Measurements from ENCODE around the gene GNAI2. TPM values are rescaled to one million over a fixed set of nuclear protein-coding genes. Genes with fewer than 3 reads are reported as not detected.
"Not testable (repeated sequence)": the region's sequence is repeated elsewhere in the genome, so short reads cannot be mapped to it uniquely, and the experiment has no call there.

Gene GNAI2
- polyA plus RNA-seq, 4 donors = 23.9 to 117 (median 81.9) TPM

DNA sequence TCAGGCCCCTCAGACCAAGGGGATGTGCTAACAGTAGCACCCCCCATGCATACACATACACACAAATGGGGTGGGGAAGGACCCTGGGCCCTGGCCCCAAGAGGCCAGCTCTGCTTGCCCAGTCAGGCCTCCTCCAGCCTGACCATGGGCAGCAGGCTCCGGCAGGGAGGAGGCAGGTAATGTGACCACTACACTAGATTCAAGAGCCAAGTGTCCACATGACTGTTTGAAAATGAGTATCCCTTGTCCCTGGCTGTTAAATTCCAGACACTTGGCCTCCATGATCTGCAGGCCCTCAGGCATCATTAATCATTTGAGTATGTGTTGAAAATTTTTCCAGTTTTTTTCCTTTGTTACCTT, 13.9 kb upstream of the GNAI2 start:
- Histone ChIP-seq H3K36me3 (ENCODE audit: control insufficient read depth in 3 of 3, insufficient read depth in 2 of 3, low read depth in 1 of 3, low read length in 3 of 3) (peaks cover 0 to 5% (median 0%) of the 10 kb centered on the region in 3 donors), H3K4me3 (ENCODE audit: low read depth in 1 of 3, low read length in 3 of 3) (no peak overlapping the region), H3K9me3 (ENCODE audit: control insufficient read depth in 2 of 2, insufficient read depth in 1 of 2, low read depth in 1 of 2, low read length in 1 of 2) (no peaks in the 10 kb centered on the region), H3K27me3 (ENCODE audit: control insufficient read depth in 3 of 3, insufficient read depth in 3 of 3, low read length in 3 of 3) (peaks cover 0 to 14% (median 0%) of the 10 kb centered on the region in 3 donors), H3K4me1 (ENCODE audit: control insufficient read depth in 3 of 3, insufficient read depth in 2 of 3, low read depth in 1 of 3, low read length in 2 of 3) (peaks cover 0 to 32% (median 0%) of the 10 kb centered on the region in 3 donors), H3K27ac (ENCODE audit: low read depth in 1 of 3, low read length in 2 of 3) (no peak overlapping the region)
- DNase-seq = no peak
- WGBS, 3 donors = 75 to 88% (median 88%) methylated on average over 1 of the region's 1 CpG
- FAIRE-seq = no peak

DNA sequence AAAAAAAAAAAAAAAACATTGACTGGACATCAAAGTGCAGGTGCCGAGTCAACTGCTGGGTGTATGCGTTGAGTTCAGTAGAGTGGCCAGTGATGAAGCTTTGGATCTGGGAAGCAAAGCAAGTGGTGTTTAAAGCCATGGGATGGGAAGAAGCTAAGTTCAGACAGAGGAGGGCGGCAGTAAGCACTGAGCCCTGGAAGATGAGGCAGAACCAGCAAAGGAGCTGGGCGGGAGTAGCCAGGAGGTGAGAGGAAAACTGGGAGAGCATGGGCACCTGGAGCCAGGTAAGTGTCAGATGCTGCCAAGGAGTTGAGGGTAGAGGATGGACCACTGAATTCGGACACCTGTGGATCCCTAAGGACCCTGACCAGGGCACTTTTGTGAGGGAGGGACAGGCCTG, 11.4 kb upstream of the GNAI2 start:
- Histone ChIP-seq H3K27me3 (ENCODE audit: control insufficient read depth in 3 of 3, insufficient read depth in 3 of 3, low read length in 3 of 3) (peaks cover 0 to 14% (median 0%) of the 10 kb centered on the region in 3 donors), H3K36me3 (ENCODE audit: control insufficient read depth in 3 of 3, insufficient read depth in 2 of 3, low read depth in 1 of 3, low read length in 3 of 3) (peaks cover 0 to 5% (median 0%) of the 10 kb centered on the region in 3 donors), H3K9me3 (ENCODE audit: control insufficient read depth in 2 of 2, insufficient read depth in 1 of 2, low read depth in 1 of 2, low read length in 1 of 2) (no peaks in the 10 kb centered on the region), H3K27ac (ENCODE audit: low read depth in 1 of 3, low read length in 2 of 3) (no peak overlapping the region), H3K4me1 (ENCODE audit: control insufficient read depth in 3 of 3, insufficient read depth in 2 of 3, low read depth in 1 of 3, low read length in 2 of 3) (peaks cover 0 to 37% (median 0%) of the 10 kb centered on the region in 3 donors), H3K4me3 (ENCODE audit: low read depth in 1 of 3, low read length in 3 of 3) (no peak overlapping the region)
- 69 to 84% (median 72%) methylated on average over 5 of the region's 5 CpGs for WGBS, 3 donors
- FAIRE-seq = no peak
- no peak for DNase-seq

DNA sequence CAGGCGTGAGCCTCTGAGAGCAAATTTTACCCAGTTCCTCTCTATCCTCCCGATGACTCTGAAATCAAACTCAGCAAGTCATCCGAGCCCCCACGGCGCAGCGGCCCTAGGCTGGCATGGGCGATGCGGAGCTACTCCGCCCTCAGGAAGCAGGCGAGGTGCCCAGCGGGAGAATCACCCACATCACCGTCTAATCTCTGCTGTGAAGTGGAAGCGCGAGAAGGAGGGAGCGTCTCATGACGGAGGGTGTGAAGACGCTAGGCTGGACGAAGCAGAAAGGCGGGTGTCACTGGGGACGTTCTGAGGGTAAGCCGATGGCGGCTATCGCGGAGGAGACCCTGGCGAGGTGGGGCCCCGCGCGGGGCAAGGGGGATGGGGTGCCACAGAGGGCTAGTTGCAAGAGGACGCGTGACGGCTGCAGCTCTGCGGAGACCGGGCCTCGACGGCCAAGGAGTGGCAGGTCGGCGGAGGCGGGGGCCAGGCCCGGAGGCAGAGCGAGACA, 9.1 kb upstream of the GNAI2 start:
- DNase-seq = peak in 1 of 2 donors; percentile 47
- H3K4me3 ChIP-seq (ENCODE audit: low read depth in 1 of 3, low read length in 3 of 3) = peak overlapping the region; percentile 33 to 48 (median 35)
- H3K27ac ChIP-seq (ENCODE audit: low read depth in 1 of 3, low read length in 2 of 3) = peak overlapping the region in 1 of 3 donors; percentile 13
- no peak for FAIRE-seq
- H3K36me3 ChIP-seq (ENCODE audit: control insufficient read depth in 3 of 3, insufficient read depth in 2 of 3, low read depth in 1 of 3, low read length in 3 of 3) = no peaks in the 10 kb centered on the region
- H3K9me3 ChIP-seq (ENCODE audit: control insufficient read depth in 2 of 2, insufficient read depth in 1 of 2, low read depth in 1 of 2, low read length in 1 of 2) = no peaks in the 10 kb centered on the region
- peaks cover 0 to 15% (median 0%) of the 10 kb centered on the region in 3 donors for H3K4me1 ChIP-seq (ENCODE audit: control insufficient read depth in 3 of 3, insufficient read depth in 2 of 3, low read depth in 1 of 3, low read length in 2 of 3)
- peaks cover 0 to 14% (median 0%) of the 10 kb centered on the region in 3 donors for H3K27me3 ChIP-seq (ENCODE audit: control insufficient read depth in 3 of 3, insufficient read depth in 3 of 3, low read length in 3 of 3)
- WGBS, 3 donors = 1% methylated on average over 28 to 40 of the region's 40 CpGs

DNA sequence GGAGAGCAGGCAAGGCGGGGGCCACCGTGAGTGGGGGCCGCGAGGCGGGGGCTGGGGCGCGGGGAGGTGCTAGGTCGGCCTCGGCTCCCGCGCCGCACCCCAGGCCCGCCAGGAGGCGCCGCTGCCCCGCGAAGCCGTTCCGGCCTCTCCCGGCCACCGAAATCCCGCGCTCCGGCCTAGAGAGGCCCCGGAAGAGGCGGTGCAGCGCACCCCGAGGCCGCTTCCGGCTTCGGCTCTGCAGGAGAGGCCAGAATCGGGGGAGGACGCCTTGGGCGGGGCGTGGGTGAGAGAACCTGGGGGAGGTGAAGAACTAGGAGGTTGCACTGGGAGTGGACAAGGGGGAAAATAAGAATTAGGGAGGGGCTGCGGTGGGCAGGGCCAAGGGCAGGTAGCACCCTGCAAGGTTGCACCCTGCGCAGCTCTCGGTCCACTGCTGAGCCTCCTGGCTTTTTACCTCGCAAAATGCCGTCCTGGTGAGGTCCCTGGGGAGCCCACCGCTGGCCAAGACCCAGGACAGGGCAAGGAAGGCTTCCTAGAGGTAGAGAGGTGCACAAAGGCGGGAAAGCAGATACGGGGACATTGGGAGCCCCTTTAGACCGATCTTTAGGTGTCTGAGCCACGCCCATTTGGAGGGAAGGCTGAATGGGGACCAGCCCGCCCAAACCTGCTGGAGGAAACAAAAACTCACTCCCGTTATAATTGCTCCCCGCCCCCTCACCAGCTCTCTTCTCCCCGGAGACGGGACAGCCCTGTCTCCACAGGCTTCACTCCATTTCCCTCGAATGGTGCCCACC, 8.4 kb upstream of the GNAI2 start:
- H3K4me3 ChIP-seq (ENCODE audit: low read depth in 1 of 3, low read length in 3 of 3) = peak overlapping the region; percentile 35 to 67 (median 60)
- peaks cover 0 to 14% (median 0%) of the 10 kb centered on the region in 3 donors for H3K27me3 ChIP-seq (ENCODE audit: control insufficient read depth in 3 of 3, insufficient read depth in 3 of 3, low read length in 3 of 3)
- DNase-seq (peak; percentile 94 to 96), FAIRE-seq (no peak)
- peaks cover 0 to 14% (median 0%) of the 10 kb centered on the region in 3 donors for H3K4me1 ChIP-seq (ENCODE audit: control insufficient read depth in 3 of 3, insufficient read depth in 2 of 3, low read depth in 1 of 3, low read length in 2 of 3)
- H3K36me3 ChIP-seq (ENCODE audit: control insufficient read depth in 3 of 3, insufficient read depth in 2 of 3, low read depth in 1 of 3, low read length in 3 of 3) = no peaks in the 10 kb centered on the region
- no peaks in the 10 kb centered on the region for H3K9me3 ChIP-seq (ENCODE audit: control insufficient read depth in 2 of 2, insufficient read depth in 1 of 2, low read depth in 1 of 2, low read length in 1 of 2)
- peak overlapping the region; percentile 46 to 90 (median 80) for H3K27ac ChIP-seq (ENCODE audit: low read depth in 1 of 3, low read length in 2 of 3)
- 0 to 1% (median 0%) methylated on average over 36 to 51 of the region's 51 CpGs for WGBS, 3 donors

DNA sequence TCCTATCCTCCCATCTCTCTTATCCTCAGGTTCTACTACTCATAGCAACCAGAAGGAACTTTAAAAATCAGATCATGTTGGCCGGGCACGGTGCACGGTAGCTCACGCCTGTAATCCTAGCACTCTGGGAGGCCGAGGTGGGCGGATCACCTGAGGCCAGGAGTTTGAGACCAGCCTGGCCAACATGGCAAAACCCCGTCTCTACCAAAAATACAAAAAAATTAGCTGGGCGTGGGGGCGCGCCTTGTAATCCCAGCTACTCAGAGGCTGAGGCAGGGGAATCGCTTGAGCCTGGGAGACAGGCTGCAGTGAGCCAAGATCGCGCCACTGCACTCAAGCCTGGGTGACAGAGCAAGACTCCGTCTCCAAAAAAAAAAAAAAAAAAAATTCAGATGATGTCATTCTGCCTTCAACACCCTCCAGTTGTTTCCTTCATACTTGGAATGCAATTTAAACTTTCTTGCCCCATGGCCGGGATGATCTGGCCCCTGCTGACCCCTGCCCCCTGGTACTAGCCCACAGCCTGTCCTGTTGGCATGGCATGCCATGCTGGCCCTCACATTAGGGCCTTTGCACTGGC, 7.7 kb upstream of the GNAI2 start:
- Histone ChIP-seq H3K4me1 (ENCODE audit: control insufficient read depth in 3 of 3, insufficient read depth in 2 of 3, low read depth in 1 of 3, low read length in 2 of 3) (peaks cover 0 to 14% (median 0%) of the 10 kb centered on the region in 3 donors), H3K27me3 (ENCODE audit: control insufficient read depth in 3 of 3, insufficient read depth in 3 of 3, low read length in 3 of 3) (peaks cover 0 to 14% (median 0%) of the 10 kb centered on the region in 3 donors), H3K27ac (ENCODE audit: low read depth in 1 of 3, low read length in 2 of 3) (peak overlapping the region in 2 of 3 donors; percentile 80 to 90), H3K4me3 (ENCODE audit: low read depth in 1 of 3, low read length in 3 of 3) (peak overlapping the region in 1 of 3 donors; percentile 67)
- not testable (repeated sequence) for H3K36me3 ChIP-seq (ENCODE audit: control insufficient read depth in 3 of 3, insufficient read depth in 2 of 3, low read depth in 1 of 3, low read length in 3 of 3); H3K9me3 ChIP-seq (ENCODE audit: control insufficient read depth in 2 of 2, insufficient read depth in 1 of 2, low read depth in 1 of 2, low read length in 1 of 2); FAIRE-seq; DNase-seq
- 27 to 46% (median 40%) methylated on average over 14 to 15 of the region's 15 CpGs for WGBS, 3 donors

DNA sequence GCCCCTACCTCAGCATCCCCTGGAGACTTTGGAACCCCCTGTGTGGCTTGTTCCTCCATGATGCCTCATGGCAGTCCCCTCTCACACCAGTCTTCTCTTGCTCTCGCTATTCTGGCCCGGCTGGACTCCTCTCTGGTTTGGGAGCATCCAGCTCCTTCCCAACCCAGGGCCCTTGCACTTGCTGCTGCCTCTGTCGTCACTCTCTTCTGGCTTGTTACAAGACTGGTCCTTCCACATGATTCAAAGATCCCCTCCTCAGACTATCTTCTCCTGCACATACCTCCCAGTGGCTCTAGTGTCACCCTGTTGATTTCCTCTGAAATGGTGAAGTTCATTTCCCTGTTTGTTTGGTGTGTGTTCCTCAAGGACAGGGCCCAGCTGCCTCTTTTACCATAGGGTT, 6.5 kb upstream of the GNAI2 start:
- no peaks in the 10 kb centered on the region for H3K9me3 ChIP-seq (ENCODE audit: control insufficient read depth in 2 of 2, insufficient read depth in 1 of 2, low read depth in 1 of 2, low read length in 1 of 2)
- no peak overlapping the region for H3K4me3 ChIP-seq (ENCODE audit: low read depth in 1 of 3, low read length in 3 of 3)
- DNase-seq = no peak
- H3K4me1 ChIP-seq (ENCODE audit: control insufficient read depth in 3 of 3, insufficient read depth in 2 of 3, low read depth in 1 of 3, low read length in 2 of 3) = peaks cover 0 to 17% (median 0%) of the 10 kb centered on the region in 3 donors
- peaks cover 0 to 14% (median 0%) of the 10 kb centered on the region in 3 donors for H3K27me3 ChIP-seq (ENCODE audit: control insufficient read depth in 3 of 3, insufficient read depth in 3 of 3, low read length in 3 of 3)
- no peak for FAIRE-seq
- WGBS, 3 donors = 89 to 95% (median 93%) methylated on average over 3 of the region's 3 CpGs
- H3K36me3 ChIP-seq (ENCODE audit: control insufficient read depth in 3 of 3, insufficient read depth in 2 of 3, low read depth in 1 of 3, low read length in 3 of 3) = no peaks in the 10 kb centered on the region
- H3K27ac ChIP-seq (ENCODE audit: low read depth in 1 of 3, low read length in 2 of 3) = peak overlapping the region in 1 of 3 donors; percentile 17

DNA sequence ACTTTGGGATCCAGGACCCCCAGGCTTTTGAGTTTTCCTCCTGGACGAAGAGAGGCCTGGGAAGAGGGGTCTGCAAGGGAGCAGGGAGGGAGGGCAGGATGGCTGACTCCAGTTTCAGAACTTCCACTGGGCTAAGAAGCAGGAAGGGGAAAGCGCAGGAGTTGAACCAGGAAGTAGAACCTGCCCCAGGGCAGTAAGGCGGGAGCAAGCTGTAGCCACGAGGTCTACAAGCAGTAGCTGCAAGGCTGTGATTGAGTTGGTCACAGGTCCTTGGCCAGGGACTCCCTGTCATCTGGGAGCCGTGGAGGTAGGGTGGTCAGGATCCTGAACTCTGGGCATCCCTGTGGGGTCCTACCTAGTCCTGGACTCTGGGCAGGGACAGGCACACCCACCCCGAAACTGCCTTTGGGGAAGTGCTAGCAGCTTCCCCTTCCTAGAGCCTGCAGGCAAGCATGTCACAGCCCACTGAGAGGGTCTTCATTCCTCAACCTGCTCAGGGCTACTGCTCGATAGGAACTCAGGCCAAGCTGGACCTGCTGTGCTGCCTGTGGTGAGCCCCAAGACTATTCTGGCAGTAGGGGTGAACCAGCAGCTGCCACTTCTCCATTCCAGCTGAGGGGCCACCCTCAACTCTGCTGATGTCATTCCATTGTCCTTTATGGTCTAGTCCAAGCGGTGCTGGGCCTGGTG, 5.8 kb upstream of the GNAI2 start:
- Histone ChIP-seq H3K27me3 (ENCODE audit: control insufficient read depth in 3 of 3, insufficient read depth in 3 of 3, low read length in 3 of 3) (peaks cover 0 to 10% (median 0%) of the 10 kb centered on the region in 3 donors), H3K36me3 (ENCODE audit: control insufficient read depth in 3 of 3, insufficient read depth in 2 of 3, low read depth in 1 of 3, low read length in 3 of 3) (no peaks in the 10 kb centered on the region), H3K27ac (ENCODE audit: low read depth in 1 of 3, low read length in 2 of 3) (peak overlapping the region in 1 of 3 donors; percentile 22), H3K9me3 (ENCODE audit: control insufficient read depth in 2 of 2, insufficient read depth in 1 of 2, low read depth in 1 of 2, low read length in 1 of 2) (no peaks in the 10 kb centered on the region), H3K4me3 (ENCODE audit: low read depth in 1 of 3, low read length in 3 of 3) (no peak overlapping the region), H3K4me1 (ENCODE audit: control insufficient read depth in 3 of 3, insufficient read depth in 2 of 3, low read depth in 1 of 3, low read length in 2 of 3) (peaks cover 0 to 20% (median 0%) of the 10 kb centered on the region in 3 donors)
- WGBS, 3 donors = 76 to 80% (median 79%) methylated on average over 8 of the region's 8 CpGs
- no peak for DNase-seq
- no peak for FAIRE-seq

DNA sequence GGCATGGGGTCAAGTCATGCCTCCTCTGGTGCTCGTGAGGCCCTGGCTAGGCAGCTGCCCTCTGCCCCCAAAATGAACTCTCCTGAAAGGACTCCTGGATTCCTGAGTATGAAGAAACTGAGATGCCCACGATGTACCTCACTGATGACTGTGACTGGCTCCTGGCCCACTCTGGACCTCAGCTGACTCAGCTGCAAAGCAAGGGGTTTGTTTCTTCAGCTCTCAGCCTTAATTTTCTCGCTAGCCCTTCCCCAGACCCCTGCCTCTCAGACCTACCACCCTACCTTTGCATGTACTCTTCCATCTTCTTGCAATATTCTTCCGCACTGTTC, 5.2 kb upstream of the GNAI2 start:
- Histone ChIP-seq H3K27ac (ENCODE audit: low read depth in 1 of 3, low read length in 2 of 3) (peak overlapping the region in 1 of 3 donors; percentile 22), H3K36me3 (ENCODE audit: control insufficient read depth in 3 of 3, insufficient read depth in 2 of 3, low read depth in 1 of 3, low read length in 3 of 3) (no peaks in the 10 kb centered on the region), H3K27me3 (ENCODE audit: control insufficient read depth in 3 of 3, insufficient read depth in 3 of 3, low read length in 3 of 3) (peaks cover 0 to 5% (median 0%) of the 10 kb centered on the region in 3 donors), H3K9me3 (ENCODE audit: control insufficient read depth in 2 of 2, insufficient read depth in 1 of 2, low read depth in 1 of 2, low read length in 1 of 2) (no peaks in the 10 kb centered on the region), H3K4me1 (ENCODE audit: control insufficient read depth in 3 of 3, insufficient read depth in 2 of 3, low read depth in 1 of 3, low read length in 2 of 3) (peaks cover 0 to 23% (median 0%) of the 10 kb centered on the region in 3 donors), H3K4me3 (ENCODE audit: low read depth in 1 of 3, low read length in 3 of 3) (no peak overlapping the region)
- FAIRE-seq (no peak), DNase-seq (no peak)
- WGBS, 3 donors = 83 to 87% (median 84%) methylated on average over 4 of the region's 4 CpGs

Measured in small intestine (tissue), 7 donors.